DMS 273 treated with DMSO at 0.1 percent for 48 hours (cell line): ENCODE measurements around the gene NEGR1.
"Not testable (repeated sequence)": the region's sequence is repeated elsewhere in the genome, so short reads cannot be mapped to it uniquely, and the experiment has no call there.

Experiments used
- DNase-seq: peaks from one replicate; lab custom pipeline; 2025; lab: John Stamatoyannopoulos, UW

Gene NEGR1

DNA sequence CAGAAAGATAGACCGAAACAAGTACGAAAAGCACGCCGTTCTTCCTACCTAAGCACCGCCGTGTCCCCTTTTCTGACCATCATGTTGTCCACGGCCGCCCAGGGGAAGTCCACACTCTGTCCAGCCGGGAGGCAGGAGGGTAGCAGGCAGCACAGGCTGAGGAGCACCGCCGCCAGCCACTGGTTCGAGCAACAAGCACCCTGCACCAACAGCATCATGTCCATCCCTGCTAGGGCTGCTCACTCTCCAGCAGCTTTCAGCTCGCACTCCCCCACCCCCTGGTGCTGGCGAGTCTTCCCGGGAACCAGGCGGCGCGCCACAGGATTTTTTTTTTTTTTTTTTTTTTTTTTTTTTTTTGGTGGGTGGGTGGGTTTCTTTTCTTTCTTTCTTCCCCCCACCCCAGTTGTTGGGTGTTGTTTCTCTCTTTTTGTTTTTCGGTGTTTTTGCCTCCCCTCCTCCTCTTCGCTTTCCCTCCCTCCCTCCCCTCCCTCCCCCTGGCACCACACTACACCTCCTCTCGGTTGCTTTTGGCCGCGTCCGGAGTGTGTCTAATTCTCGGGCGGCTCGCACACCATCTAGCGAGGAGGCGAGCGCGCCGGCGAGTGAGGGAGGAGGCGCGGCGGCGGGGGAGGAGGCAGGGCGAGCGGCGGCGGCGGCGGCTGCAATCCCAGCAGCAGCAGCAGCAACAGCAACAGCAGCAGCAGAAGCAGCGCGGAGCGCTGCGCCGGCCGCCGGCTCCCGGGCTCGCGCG, at the start of gene NEGR1:
NEGR1 (minus strand) TSS at position 269 of the 751 bp plus-strand sequence.
- DNase-seq = peak; percentile 64

DNA sequence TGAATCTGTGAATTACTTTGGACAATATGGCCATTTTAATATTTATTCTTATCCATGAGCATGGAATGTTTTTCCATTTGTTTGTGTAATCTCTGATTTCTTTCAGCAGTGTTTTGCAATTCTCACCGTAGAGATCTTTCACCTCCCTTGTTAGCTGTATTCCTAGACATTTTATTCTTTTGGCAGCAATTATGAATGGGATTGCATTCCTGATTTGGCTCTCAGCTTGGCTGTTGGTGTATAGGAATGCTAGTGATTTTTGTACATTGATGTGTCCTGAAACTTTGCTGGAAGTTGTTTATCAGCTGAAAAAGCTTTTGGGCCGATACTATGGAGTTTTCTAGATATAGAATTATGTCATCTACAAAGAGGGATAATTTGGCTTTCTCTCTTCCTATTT, 44.2 kb upstream of the NEGR1 start:
- DNase-seq = no peak

GRCh38 chr1:72324451-72324850, 42.1 kb upstream of the NEGR1 start:
- DNase-seq = no peak

DNA sequence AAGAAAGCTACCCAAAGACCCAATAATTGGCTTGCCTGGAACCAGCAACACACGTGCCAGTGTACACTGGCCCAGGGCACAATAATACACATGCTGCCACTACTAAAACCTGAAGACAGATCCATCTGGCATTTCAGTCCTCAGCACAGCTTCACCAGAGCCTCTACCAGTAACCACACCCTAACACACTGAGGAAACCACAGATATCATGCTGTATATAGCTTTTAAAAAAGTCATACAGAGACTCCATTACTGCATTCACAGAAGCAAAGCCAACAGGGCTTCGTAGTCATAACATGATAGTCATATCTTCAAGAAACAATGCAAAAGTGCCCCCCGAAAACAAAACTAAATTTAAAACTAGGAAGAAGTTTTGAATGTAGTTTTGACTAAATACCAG, 40.6 kb upstream of the NEGR1 start:
- DNase-seq = no peak

- no peak for DNase-seq
These were observed 14.2 kb upstream of the NEGR1 start for GRCh38 chr1:72296501-72296900.

DNA sequence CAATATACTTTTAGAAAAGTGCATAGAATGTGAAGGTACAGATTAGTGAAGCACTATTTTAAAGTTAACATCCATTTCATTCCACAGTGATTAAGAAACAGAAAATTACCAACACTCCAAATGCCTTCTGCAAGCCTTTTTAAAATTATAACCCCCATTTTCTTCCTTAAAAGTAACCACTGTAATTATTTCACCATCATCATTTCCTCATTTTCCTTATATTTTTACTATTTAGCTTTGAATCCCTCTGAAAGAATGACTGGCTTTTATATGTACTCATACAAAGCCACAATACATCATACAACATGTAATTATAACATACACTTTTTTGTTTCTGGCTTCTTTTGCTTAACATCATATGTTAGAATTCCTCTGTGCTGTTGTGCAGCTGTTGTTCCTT, 6.5 kb upstream of the NEGR1 start:
- DNase-seq = no peak

DNA sequence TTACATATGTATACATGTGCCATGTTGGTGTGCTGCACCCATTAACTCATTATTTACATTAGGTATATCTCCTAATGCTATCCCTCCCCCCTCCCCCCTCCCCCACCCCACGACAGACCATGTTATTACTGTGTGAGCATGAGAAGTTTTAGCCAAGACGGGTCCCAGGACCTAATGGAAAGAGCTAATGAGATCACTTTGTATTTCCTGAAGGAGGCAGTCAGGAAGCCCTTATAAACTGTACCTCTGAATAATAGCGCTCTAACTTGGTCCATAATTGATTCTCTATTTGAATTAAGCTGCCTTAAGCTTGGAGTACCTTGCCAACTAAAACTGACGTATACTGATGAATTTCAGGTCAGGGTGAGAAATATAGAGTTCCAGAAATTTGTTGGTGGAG, 4.1 kb upstream of the NEGR1 start:
- DNase-seq = no peak

DNA sequence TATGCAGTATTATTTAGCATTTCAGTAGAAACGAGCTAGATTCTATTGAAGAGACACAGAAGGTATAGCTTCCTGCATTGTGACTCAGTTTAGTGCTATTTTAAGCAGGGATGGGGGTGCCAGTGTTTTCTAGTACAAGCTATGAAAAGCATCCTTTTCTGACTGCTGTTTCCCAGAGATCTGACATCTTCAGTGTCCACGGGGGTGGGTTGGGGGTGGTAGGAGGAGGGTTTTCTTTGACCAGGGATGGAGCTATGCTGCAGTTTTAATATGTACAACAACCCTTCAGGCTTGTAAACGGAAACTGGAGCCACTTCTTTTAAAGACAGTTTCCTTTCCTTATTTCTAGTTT, 2.7 kb upstream of the NEGR1 start:
- DNase-seq = no peak

DNA sequence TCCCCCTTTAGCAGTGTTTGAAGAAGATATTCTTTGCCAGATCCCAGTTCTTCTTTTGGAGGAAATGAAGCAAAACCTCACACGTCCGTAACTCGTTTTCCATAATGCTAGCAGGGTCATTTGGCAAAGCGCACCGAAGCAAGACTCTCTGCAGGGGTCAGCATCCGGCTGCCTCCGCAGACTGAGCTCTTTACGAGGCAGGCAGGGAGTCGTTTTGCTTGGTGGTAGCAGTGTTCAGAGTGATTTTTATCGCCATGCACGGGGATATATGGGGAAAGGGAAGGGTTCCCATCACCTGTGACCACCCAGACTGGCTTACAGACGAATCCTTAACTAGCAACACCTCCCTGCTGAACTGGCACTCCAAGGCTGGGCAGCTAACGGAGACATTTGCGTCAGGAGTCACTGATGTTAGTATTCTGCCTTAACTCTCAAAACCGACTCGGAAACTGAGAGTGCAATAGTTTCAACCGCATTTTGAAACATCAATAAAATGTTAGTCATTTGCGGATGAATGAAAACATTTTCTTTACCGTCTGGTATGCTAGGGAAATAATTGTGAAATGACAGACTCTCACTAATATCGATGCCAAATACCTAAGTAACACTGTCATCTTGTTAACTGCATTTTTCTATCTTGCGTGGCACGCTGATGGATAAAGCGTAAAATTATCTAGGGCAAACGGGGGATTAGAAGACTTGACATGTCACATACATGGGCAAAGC, 2.2 kb upstream of the NEGR1 start:
- no peak for DNase-seq

- DNase-seq = no peak
These were observed 1.7 kb upstream of the NEGR1 start for GRCh38 chr1:72284084-72284347.

GRCh38 chr1:72283307-72284083, 1.2 kb upstream of the NEGR1 start:
- peak; percentile 56 for DNase-seq

DNA sequence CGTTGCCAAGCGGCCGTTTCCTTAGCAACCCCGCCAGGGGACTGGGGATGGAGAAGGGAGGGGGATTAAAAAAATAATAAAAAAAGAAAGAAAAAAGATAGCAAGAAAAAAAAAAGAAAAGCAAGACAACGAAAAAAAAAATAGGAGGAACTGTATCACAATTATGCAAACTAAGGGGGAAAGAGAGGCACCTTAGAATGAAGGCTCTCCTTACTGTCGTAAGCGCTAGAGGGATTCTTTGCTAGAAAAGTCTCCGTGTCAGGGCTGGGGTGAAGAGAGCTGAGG, 625 bp upstream of the NEGR1 start:
- peak; percentile 59 for DNase-seq

DNA sequence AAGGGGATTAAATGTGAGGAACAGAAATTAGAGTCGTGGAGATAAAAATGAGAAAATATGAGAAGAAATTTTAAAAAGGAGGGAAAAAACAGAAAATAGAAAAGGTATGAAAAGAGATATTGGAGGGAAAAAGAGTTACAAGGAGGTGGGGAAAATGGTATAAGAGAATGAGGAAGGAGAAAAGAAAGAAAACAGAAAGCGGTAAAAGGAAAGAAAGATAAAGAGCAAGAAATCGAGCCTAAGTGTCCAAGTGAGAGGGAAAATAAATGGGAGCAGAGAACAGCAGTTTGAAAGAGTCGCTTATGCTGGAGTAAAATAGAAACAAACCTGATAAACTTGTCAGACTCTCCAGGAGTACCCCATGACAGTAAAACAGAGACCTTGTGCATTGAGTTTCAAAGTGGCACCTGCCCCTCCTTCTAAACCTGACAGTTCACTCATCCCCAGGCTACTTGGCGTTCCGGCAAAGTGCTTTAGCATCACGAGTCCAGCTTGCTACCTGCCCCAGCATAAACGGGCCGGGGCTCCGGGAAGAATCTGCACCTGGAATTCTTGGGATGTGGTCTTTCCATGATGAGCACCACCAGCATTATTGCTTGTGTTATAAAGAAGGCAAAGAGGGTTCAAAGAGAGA, 585 bp downstream of the NEGR1 start:
- DNase-seq = no peak

- DNase-seq = no peak
These were observed 1.2 kb downstream of the NEGR1 start for GRCh38 chr1:72281144-72281543.

GRCh38 chr1:72280711-72281110, 1.6 kb downstream of the NEGR1 start:
- DNase-seq = no peak

DNA sequence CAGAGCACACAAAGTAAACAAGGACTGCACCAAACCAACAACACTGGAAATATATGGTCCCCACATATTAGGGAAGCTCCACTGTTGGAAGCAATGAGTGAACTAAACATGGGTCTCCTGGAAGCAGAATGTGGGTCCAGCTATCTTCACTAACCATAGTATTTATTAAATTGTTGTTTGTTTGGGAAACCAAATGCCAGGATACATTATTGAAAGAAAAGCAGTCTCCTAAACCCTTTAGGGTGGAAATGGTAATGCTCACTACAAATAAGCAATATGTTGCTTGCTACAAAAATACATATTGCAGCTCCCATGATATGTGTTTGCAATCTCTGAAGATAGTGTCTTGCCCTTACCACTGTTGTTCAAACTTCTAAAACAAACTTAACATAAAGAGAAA, 2.2 kb downstream of the NEGR1 start:
- no peak for DNase-seq

- DNase-seq = no peak
These were observed 3.9 kb downstream of the NEGR1 start for GRCh38 chr1:72278461-72278860.

- no peak for DNase-seq
These were observed 10.7 kb downstream of the NEGR1 start for GRCh38 chr1:72271555-72272085.

DNA sequence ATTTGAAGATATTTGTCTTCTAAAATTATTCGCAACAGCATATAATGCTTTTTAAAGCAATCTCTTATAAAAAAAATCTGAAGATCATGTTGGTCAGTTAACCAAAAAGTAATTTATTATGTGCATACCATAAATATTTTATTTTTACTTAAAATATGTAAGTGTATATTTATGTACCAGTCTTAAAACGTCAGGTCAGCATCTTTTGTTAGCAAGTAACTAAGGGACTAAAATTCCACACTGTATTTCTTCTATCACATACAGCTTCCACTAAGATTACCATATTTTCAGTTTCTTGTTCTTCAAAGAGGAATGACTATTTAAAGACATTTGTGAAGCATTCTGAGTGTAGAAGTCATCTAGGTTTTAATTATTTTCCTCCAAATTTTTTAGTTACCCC, 19.6 kb downstream of the NEGR1 start:
- no peak for DNase-seq

DNA sequence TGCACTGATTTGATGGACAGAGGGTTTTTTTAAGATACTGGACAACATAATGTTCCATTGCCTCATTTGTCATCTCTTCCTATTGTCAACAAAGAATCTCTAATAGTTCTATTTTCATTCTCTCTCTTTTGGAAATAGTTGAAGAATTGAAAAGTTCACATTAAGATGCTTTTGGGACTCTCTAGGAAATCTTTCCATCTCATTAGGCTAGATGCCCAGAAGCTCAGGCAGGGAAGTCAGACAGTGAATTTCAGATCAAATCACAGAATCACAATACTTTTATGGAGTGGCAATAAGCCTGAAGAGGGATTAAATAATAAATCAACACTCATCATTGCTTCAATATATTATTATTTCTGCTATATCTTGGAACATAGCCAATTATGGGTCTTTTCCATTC, 29.2 kb downstream of the NEGR1 start:
- no peak for DNase-seq

DNA sequence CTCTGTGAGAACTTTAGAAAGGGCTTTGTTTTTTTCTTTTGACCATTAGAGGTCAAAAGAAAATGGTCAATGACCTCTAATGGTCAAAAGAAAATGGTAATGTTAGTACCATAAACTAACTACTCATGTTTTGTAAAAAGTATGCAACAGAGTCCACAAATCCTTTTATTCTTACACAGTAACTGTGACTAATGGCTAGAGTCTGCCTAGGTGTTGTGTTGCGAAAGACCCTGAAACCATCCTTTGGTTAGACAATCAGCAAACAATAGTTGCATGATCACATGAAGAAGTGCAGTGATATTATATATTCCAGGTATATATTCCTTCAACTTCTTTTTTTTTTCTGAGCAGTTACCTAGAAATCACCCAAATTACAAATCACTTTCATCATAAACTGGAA, 40.9 kb downstream of the NEGR1 start:
- DNase-seq = no peak

- DNase-seq = not testable (repeated sequence)
These were observed 46.4 kb downstream of the NEGR1 start for GRCh38 chr1:72235931-72236330.

DNA sequence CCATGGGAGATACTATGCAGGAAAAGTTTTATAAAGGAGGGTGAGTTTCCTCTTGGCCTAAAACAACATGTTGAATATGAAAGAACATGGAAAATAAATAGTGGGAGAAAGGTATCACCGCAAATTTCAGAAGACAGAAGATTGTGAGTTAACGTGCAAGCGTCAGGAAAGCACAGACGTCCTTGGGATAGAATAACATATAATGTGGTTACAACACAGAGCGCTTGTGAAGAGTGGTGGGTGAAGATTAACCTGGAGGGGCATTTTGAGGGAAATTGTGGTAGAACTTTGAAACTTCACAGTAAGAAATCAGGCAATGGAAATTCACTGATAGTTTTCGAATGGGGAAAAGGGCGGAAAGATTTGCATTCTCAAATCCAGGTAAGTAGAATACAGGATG, 47.3 kb downstream of the NEGR1 start:
- DNase-seq = no peak
